ENCODE results near the gene DDX23. TPM values are rescaled to one million over a fixed set of nuclear protein-coding genes. Genes with fewer than 3 reads are reported as not detected.
"Not testable (repeated sequence)": the region's sequence is repeated elsewhere in the genome, so short reads cannot be mapped to it uniquely, and the experiment has no call there.

Gene DDX23
- total RNA-seq, 1 donor from 2014 or later = 85.1 TPM

- DNase-seq (ENCODE audit: low spot score) = no peak
Observed at GRCh38 chr12:48862760-48863159, 10.8 kb upstream of the DDX23 start.

DNA sequence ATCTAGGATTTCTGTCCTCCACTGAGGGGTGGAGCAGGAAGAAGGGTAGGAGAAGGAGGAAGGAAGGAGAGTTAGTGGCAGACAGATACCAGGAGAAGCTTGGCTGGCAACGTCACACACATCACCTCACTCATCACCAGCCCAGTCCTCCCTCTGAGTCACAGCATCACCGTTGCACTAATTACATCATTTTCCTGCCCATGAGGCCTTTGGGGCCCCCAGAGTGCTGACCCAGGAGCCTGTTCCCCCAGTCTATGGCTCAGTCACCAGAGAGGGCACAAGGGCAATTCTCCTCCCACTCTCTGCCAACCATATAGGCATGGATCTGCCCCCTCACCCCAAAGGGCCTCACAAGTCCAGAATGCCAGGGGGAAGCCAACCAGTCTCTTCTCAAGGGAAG lies 9.1 kb upstream of the DDX23 start:
- no peak for DNase-seq (ENCODE audit: low spot score)

- not testable (repeated sequence) for DNase-seq (ENCODE audit: low spot score)
Observed at GRCh38 chr12:48860236-48860635, 8.3 kb upstream of the DDX23 start.

- DNase-seq (ENCODE audit: low spot score) = no peak
Observed at GRCh38 chr12:48859607-48860006, 7.6 kb upstream of the DDX23 start.

DNA sequence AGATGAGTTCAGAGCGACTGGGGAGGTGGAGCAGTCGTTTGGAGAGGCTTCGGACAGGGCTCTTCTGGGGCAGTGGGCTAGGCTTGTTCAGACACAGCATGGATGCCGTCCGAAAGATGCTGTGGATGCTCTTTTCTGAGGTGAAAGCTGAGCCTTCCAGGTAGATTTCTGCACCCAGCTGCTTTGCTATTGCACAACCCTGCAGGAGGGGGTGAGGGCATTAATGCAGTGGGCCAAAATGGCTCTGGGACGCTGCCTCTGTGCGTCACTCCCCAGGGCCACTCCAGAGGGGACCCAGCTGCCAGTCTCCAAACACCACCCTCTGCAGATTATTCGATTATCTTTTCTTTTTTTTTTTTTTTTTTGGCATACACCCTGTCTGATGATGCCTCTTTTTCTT lies 6.1 kb upstream of the DDX23 start:
- no peak for DNase-seq (ENCODE audit: low spot score)

DNA sequence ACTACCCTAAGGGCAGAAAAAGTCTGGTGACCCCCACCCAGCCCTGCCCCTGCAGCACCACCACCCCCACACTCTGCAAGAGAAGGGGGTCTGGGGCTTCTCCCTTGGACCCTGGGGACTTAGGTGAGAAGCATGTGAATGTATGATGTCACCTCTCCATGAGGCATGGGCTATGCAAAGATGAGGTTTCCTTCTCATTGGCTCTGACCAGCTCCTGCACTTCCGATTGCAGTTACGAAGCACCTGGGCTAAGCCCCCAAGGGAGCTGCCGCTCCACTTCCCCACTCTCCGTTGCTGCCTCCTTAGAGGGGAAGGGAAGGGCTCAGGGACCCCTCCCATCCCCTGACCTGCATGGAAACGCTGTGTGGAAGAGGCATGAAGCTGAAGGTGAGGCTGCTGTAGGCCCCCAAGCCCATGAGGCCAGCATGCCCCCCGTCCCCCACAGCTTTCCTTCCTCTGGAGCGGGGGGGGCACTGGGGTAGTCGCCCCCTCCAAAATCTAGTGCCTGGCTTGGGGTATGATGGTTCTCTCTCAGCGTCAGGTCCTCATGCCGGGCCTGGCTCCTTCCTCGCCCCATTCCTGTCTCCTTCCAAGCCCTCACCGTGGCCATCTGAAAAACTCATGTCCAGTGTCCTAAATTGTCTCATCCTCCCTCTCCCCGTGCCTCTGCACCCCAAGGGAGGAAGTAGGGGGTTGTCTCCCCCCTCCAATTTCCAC lies 5.5 kb upstream of the DDX23 start:
- no peak for DNase-seq (ENCODE audit: low spot score)

GRCh38 chr12:48856379-48856778 lies 4.4 kb upstream of the DDX23 start:
- no peak for DNase-seq (ENCODE audit: low spot score)

- not testable (repeated sequence) for DNase-seq (ENCODE audit: low spot score)
Observed at GRCh38 chr12:48854932-48855331, 3.0 kb upstream of the DDX23 start.

DNA sequence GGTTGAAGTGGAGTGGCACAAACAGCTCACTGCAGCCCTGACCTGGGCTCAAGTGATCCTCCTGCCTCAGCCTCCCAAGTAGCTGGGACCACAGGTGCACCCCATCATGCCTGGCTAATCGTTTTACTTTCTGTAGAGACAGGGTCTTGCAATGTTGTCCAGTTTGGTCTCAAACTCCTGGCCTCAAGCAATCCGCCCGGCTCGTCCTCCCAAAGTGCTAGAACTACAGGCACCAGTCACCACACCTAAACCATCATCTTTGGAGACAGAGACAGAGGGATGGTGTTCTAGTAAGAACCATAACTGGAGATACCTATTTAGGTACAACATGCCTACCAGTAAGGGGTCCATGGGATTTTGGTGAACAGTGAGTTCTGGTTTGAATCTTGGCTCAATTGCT lies 2.5 kb upstream of the DDX23 start:
- DNase-seq (ENCODE audit: low spot score) = no peak

DNA sequence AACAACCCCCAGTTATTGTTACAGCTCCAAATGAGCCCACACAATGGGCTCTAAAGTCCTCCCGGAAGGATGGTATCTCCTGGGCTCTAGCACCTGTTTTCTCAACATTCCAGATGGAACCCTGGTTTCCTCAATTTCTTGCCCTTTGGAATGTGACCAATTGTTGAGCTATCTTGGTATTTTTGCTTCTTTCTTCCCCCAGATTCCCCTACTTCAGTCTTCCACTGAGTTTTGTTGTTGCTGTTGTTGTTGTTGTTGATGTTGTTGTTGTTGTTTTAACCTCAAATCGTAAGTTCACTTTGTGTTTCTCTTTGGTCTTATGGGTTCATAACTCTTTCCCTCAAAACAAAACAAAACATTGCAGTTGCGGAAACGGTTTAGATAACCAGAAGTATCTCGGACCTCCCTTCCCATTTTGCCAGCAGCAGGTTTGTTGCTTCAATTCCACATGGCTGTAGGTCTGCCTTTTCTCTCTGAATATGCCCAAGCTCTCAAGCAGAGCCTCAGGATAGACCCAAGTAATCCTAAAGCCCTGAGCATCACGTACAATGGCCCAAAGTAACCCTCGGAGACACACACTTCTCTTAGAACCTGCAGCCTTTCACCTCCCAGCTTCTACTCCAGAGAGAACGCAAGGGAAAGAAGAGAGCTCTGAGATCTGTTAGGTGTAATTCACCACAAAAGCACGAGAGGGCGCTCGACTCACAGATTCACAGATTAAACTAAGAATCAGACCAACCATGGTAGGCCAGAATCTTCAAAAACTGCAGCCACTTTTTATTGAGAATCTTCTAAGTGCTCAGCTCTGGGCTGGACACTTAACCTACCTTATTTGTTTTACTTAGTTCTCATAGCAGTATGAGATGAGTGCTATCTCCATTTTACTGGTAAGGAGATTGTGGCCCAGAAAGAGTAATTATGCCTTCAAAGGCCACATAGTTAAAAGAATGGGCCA lies 1.0 kb upstream of the DDX23 start:
- DNase-seq (ENCODE audit: low spot score) = peak; percentile 95

- DNase-seq (ENCODE audit: low spot score) = not testable (repeated sequence)
Observed at GRCh38 chr12:48842021-48842420, 9.9 kb downstream of the DDX23 start.

GRCh38 chr12:48838048-48838447 lies 13.9 kb downstream of the DDX23 start:
- no peak for DNase-seq (ENCODE audit: low spot score)

- DNase-seq (ENCODE audit: low spot score) = no peak
Observed at GRCh38 chr12:48832321-48833060, 19.5 kb downstream of the DDX23 start.

DNA sequence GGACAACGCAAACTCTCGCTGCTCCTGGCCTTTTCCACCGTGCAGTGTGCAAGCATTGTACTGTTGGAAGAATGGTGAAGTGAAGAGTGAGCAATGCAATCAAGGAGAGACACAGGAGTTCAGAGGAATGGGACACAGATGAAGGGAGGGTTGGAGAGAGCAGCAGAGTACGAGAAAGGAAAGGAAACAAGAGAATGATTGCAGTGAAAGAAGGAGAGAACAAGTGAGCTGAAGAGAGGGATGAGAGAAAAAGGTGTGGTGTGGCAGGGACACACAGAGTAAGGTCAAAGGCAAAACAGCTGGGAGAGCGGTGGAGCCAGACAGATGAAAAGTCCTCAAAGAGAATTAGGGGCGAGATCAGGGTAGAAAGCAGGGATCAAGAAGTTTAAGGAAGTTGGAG lies 20.7 kb downstream of the DDX23 start:
- DNase-seq (ENCODE audit: low spot score) = no peak

DNA sequence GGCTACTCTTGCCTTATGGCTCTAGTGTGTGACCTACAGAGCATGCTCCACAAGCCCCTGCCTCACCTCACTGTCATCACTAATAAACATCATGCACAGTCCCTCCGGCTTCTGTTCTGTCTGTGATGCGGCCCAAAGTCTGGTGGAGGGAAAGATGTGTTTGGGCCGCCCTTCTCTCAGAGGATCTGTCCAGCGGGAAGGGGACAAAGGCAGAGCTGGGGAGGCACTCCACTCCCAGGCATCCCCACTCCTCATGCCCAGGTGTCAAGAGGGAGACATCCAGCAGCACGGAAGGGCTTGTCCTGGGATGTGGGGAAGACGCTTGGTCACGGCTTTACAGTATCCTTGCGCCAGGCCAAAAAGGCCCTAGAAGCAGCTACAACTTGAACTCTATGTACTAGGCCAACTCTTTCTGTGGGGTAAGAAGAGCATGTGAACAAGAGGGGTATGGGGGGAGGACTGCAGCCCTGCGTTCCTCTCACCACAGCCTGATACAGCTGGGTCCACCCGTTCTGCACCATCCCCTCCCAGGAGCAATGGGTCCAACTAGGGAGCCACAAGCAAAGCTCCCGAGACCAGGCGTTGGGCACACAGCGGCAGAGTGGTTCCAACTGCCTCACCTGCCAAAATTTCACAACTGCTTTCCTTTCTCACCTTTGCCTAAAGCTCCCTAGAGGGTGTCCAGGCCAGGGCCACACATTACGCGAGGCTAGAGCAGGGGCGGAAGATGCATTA lies 23.0 kb downstream of the DDX23 start:
- DNase-seq (ENCODE audit: low spot score) = no peak

- DNase-seq (ENCODE audit: low spot score) = no peak
Observed at GRCh38 chr12:48828293-48828692, 23.7 kb downstream of the DDX23 start.

GRCh38 chr12:48827513-48828096 lies 24.4 kb downstream of the DDX23 start:
- DNase-seq (ENCODE audit: low spot score) = no peak

DNA sequence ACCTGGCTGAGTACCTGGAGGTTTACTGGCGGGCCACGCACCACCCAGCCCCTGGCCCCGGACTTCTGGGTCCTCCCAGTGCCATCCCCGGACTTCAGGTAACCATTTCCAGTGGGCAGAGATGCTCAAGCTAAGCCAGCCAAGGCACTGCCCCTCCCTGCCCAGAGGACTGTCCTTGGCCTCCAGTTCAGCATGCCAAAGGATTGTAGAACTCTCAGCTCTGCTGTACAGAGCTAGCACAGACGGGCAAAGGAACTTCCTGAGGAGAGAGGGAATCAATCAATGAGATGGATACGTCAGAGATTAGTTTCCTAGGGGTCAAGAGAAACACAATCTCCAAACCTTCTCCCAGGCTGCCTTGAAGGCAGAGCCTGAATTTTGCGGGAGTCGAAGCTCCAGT lies 24.9 kb downstream of the DDX23 start:
- DNase-seq (ENCODE audit: low spot score) = no peak

DNA sequence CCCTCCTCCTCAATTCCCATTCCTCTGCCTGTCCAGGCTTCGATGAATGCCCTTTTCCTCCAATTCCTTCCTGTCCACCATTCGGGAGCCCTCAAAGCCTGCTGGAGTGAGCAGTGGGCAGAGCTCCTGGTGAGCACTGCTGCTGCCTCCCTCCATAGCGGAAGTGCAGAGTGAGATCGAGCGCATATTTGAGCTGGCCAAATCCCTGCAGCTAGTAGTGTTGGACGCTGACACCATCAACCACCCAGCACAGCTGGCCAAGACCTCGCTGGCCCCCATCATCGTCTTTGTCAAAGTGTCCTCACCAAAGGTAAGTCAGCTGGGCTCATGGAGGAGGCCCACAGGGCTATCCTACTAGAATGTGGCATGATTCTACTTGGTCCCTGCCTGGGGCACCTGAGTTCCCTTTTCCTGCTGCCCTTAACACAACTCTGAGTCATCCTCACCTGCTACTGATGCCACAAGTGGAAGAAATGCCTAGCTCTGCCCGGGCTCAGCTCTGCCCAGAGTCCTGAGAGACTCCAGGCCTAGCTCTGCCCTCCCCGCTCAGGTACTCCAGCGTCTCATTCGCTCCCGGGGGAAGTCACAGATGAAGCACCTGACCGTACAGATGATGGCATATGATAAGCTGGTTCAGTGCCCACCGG lies 25.6 kb downstream of the DDX23 start:
- DNase-seq (ENCODE audit: low spot score) = no peak

GRCh38 chr12:48824905-48825304 lies 27.1 kb downstream of the DDX23 start:
- DNase-seq (ENCODE audit: low spot score) = no peak

DNA sequence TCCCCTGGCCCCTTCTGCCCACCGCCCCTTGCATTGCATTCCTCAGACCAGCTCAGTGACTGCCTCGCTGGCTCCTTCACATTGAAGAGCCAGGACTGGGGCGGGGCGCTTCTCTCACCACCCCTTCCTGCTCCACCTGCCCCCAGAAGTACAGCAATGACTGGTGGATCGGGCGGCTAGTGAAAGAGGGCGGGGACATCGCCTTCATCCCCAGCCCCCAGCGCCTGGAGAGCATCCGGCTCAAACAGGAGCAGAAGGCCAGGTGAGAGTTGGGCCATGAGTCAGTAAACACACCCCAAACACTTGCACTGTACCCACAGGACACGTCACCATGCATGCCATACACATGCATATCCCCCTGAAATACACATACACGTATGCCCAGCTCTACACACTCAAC lies 27.9 kb downstream of the DDX23 start:
- no peak for DNase-seq (ENCODE audit: low spot score)
